HG03139 (cell line): Measurements from ENCODE around the gene PSG6.
"Not testable (repeated sequence)": the region's sequence is repeated elsewhere in the genome, so short reads cannot be mapped to it uniquely, and the experiment has no call there.

Source experiments
- ATAC-seq: cut with Tn5 transposase; IDR thresholded peaks from one replicate; pipeline ENCODE4 v1.9.1; 2021; ENCODE audit not compliant: unreplicated experiment

The PSG6 gene

DNA sequence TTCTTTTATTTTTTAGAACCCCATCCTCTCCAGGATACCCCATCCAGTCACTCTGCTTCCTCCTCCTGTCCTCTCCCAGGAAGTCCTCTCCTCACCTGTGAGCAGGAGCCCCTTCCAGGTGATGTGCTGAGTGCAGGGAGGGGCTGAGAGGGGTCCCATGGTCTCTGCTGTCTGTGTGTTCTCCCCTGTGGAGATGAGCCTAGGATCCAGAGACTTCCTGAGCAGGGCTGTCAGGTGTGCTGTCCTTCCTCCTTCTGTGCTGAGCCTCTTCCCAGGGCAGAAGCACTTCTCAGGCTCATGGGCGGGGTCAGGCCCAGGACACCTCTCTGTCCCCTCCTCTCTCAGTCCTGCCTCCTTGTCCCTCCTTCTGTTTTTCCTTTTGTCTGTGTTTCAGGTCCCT lies at the start of gene PSG6:
Gene PSG6, minus strand, starts transcription at position 261 of the 400 bp plus-strand sequence. Its CDS starts 102 bp downstream, at position 159.
- not testable (repeated sequence) for ATAC-seq

DNA sequence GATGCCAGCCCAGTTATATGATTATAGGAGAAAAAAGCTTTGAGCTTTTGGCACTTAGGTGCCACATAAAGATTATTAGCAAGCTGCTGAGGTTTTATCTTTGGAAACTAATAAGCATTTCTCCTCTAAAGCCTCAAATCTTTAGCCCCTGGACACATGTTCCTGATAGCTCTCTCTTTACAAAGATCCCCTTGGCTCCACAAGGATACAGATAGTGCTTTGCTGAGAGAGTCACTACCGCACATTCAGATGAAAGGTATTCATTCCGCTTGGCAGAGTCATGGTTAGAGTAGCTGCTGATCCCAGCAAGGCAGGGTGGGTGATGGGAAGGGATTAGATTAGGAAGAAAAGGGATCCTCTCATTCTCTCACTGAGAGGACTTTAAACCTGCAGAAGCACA lies 47.5 kb upstream of the PSG6 start:
- no peak for ATAC-seq

DNA sequence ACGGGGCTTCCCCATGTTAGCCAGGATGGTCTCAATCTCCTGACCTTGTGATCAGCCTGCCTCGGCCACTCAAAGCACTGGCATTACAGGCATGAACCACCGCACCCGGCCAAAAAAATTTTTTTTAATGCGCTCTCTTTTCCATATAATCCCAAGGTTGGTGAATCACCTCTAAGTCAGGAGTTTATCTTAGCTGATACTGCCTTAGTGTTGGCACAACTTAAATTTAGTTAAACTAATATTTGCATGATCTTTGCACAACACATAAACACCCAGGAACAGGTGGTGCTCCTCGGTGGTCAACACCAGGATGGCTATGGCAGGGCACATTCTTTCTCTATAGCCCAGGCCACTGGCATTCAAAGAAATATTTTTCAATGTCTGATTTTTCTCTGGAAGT lies 43.4 kb upstream of the PSG6 start:
- no peak for ATAC-seq

DNA sequence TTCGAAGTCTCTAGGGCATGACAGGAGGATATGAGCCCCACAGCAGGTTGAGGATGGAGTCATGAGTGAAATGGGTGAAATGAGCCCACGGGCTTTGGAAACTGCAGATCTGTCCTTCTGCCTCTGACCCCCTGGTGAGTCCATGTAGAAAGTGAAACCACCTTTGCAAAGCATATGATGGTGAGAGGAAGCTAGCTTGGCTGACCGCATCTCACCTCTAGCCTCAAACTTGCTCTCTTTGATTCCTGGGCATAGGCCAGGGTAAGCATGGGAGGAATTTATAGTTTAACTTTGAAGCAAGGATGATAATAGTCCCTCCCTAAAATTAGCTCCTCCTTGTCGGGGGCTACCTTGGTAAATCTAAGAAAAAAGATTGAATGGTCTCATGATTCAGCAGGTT lies 34.4 kb upstream of the PSG6 start:
- ATAC-seq: not testable (repeated sequence)

DNA sequence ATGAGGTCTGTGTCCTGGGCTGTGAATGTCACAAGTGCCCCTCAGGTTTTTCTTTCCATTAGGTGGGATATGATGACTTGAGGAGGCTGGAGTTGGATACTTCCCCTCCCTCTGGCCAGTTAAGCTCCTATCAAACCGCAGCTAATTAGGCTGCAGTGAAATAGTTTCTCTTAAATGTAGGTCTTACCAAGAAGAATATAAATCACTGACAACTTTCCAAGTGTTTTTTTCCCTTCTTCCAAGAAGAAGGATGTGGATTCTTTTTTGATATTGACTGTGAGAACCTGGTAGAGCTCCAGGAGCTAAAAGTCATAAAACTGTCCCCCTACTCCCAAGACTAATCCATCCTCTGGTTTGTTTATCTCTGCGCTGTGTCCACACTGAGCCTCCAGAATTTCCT lies 33.8 kb upstream of the PSG6 start:
- not testable (repeated sequence) for ATAC-seq

DNA sequence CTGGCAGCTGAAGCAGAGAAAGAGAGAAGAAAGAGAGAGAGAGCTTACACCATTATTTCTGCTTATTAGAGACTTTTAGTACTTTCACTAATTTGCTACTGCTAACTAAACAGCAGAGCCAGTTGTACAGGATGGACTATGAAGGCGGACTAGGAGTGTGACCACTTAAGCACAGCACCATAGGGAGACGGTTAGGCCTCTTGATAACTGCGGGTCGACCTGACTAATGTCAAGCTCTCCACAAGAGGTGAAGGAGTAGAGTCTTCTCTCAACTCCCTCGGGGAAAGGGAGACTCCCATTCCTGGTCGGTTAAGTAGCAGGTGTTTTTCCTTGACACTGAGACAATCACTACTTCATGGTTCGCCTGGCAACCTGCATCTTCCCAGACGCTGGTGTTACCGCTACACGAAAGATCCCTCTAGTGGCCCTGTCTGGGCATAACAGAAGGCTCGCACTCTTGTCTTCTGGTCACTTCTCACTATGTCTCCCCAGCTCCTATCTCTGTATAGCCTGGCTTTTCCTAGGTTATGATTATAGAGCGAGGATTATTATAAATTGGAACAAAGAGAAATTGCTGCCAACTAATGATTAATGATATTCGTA lies 24.6 kb upstream of the PSG6 start:
- ATAC-seq: no peak

DNA sequence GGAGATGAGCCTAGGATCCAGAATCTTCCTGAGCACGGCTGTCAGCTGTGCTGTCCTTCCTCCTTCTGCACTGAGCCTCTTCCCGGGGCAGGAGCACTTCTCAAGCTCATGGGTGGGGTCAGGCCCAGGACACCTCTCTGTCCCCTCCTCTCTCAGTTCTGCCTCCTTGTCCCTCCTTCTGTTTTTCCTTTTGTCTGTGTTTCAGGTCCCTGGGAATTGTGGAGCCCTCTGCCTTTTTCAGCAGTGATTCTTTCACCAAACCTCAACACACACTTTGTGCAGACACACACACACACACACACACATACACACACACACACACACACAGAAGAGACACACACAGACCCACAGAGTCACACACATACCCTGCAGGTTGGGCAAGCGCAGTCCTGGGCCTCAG lies 19.4 kb upstream of the PSG6 start, which contains the start of gene PSG7:
Gene PSG7, minus strand, starts transcription at position 101 of the 400 bp plus-strand sequence. CDS start 131 bp downstream, outside the sequence.
- not testable (repeated sequence) for ATAC-seq

DNA sequence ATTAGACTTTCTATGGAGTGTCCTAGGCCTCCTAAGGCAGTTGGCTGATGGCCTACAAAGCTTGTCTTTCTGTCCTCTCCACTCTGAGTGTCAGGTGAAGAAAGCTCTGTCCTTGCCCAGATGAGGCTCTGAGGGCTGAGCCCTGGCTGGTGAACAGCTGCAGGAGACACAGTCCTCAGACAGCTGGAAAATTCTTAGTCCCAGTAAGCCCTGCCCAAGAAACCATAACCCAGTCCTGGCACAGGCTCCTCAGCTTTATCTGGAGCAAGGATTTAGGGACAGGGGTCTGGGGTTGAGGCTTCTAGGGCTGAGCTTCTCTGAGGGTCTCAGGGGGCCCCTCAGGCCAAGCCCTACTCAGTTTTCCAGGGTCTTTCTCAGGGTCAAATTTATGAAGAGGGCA lies 17.0 kb upstream of the PSG6 start:
- not testable (repeated sequence) for ATAC-seq

DNA sequence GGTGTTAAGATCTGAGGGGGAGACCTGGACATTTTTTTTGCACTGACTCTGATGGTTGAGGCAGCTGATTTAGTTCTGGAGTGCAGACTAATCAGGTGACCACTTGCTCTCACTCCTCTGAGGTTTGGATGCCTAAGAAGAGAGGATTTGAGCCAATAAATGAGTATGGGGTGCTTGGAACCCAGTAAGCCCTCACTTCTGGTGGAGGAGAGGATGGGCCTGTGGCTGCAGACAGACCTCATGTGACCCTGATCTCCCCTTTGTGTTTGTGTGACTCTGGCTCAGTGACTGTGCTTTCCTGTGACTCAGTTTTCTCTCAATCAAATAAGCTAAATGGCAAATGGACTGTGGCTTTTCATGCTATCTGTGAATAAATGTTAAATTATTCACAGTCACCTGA lies 16.5 kb upstream of the PSG6 start:
- ATAC-seq: not testable (repeated sequence)

DNA sequence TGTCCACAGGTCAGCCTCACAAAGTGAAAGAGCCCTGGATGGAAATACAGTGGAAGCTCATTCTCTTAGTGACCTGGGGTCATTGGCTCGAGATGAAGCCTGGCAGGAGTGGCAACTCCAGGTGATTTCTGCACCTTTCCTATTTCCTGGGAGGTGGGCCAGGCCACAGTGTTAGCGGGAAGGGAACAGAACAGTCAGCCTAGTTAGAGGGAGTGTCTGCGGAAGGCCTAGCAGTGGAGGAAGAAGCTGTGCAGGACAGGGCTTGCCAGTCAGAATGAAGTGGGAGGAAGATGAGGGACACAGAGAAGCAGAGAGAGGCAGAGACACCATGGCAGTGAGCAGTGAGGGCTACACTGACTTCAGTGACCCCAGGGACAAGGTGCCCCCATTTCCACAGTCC lies 15.7 kb upstream of the PSG6 start:
- not testable (repeated sequence) for ATAC-seq

DNA sequence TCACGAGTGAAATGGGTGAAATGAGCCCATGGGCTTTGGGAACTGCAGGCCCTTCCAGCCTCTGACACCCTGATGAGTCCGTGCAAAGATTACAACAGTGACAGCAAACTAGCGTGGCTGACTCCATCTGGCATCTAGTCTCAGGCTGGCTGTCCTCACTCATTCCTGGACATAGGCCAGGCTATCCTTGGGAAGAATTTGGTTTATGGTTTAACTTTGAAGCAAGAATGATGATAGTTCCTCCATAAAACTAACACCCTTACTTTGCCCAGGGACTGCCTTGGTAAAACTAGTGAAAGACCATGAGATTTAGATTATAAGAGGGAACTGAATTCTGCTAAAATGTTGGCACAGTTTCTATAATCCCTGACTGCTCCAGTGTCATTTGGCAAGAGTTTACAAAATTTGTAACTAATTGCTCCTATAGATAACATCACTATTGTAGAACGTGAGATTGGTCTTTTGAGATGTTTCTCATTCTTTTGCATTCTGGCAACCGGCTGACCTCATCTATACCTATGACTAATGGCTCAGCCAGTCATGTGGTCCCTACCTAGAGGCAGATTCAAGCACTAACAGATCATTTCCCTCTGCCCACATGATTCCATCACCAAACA lies 14.9 kb upstream of the PSG6 start:
- not testable (repeated sequence) for ATAC-seq

DNA sequence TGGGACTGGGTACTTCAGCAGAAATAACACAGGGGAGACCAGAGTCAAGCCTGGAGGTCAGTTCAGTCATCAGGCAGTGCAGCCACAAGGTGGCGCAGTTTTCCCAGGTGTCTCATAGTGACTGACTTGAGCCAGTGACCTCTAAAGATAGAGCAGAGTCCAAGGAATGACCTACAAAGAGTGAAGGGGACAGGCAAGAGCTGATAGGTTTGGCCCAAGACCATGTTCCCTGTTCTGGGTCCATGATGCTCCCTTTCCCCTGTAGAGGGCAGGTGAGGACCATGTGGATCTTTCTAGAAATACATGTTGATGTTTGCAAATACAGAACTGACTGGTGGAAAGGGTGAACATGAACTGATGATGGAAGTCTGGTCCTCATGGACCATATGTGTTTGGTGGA lies 12.5 kb upstream of the PSG6 start:
- ATAC-seq: not testable (repeated sequence)

DNA sequence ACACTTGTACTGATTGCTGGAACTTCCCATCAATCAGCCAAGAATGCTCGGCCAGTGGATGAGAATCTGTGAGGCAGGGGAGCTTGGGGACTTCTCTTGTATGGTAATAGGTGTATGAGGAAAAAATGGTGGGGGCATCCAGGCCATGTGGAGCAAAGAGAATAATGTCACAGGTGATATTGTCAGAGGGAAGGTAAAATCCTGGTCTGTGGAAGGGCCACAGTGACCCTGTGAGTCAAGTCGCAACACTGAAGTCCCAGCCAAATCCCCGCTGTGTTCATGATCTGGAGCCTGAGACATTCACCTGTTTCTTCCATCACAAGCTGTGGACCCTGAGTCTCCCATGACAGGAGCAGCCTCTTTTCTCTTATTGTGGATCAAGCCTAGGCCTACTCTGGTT lies 11.2 kb upstream of the PSG6 start:
- no peak for ATAC-seq

DNA sequence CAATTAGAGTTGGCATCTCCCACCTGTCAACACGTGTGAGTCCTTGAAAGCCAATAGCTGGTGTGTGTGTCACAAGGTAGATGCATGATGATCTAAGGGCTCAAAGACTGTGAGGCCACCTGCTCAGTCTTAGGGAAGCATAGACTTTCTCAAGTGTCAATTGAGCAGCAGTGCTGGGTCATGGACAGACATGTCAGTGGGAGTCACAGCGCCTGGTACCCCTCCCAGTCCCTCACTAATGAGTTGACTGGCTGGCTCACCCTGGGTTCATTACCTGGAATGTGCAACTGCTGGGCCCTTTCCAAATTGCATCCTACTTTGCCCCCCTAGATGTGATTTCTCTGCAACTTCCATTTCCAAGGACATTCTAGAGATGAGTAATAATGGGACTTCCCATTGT lies 9.1 kb upstream of the PSG6 start:
- ATAC-seq: no peak

DNA sequence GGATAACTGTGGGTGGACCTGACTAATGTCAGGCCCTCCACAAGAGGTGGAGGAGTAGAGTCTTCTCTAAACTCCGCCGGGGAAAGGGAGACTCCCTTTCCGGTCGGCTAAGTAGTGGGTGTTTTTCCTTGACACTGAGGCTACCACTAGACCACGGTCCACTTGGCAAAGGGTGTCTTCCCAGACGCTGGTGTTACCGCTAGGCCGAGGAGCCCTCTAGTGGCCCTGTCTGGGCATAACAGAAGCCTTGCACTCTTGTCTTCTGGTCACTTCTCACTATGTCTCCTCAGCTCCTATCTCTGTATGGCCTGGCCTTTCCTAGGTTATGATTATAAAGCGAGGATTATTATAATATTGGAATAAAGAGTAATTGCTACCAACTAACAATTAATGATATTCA lies 5.4 kb upstream of the PSG6 start:
- not testable (repeated sequence) for ATAC-seq

DNA sequence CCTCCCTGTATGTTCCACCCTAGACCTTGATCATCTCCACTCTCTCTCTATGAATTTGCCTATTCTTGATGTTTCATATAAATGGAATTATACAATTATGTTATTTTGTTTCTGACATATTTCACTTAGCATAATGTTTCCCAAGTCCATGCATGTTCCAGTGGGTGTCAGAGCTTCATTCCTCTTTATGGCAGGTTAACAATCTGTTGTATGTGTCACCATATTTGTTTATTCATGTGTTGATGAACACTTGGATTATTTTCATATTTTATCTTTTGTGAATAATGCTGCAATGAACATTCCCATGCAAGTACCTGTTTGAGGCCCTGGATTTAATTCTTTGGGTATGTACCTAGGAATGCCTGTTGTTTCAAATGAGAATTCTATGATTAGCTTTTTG lies 3.3 kb upstream of the PSG6 start:
- ATAC-seq: not testable (repeated sequence)

DNA sequence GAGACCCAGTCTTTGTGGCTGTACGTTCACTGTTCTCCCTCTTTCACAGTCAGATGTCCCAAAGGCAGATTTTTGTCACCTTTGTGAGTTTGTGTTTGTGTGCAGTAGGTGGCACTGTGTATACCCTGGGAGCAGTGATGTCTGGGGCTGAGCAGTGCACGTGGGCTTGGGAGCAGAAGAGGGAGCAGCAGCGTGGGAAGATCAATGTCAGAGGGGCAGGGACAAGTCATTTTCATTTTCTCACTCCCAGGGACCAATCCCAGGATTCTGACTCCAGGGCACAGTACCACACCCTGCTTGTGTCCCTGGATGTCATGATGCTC lies 2.0 kb upstream of the PSG6 start:
- ATAC-seq: no peak

DNA sequence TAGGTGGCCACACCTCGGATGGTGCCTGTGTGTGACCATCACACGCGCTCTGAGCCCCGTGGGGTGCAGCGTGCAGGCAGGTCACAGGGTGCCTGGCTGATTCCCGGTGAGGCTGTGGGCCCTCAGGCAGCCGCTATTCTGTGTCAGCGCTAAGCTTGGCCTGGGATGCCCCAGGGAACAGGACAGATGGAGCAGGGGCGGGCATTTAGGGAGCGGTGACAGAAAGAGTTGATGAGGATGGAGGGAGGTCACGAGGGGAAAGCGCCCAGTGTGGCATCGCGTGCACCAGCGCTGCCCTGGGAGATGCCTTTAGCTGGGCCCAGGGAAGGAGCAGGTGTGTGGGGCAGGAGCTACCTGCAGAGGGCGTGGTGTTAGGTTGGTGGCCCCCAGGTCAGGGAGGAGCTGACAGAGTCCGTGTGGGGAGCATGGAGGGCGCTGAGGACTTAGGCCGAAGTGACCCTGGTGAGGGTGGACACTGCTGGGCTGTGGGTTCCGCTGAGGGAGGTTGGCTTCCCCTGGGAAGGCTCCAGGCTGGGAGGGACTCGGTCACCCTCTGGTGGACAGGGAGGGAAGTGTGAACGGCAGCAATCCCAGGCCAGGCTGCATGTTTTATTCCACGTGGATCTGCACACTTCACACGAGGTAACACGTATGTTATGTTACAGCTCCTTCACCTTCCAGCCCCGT lies 1.5 kb upstream of the PSG6 start:
- not testable (repeated sequence) for ATAC-seq

DNA sequence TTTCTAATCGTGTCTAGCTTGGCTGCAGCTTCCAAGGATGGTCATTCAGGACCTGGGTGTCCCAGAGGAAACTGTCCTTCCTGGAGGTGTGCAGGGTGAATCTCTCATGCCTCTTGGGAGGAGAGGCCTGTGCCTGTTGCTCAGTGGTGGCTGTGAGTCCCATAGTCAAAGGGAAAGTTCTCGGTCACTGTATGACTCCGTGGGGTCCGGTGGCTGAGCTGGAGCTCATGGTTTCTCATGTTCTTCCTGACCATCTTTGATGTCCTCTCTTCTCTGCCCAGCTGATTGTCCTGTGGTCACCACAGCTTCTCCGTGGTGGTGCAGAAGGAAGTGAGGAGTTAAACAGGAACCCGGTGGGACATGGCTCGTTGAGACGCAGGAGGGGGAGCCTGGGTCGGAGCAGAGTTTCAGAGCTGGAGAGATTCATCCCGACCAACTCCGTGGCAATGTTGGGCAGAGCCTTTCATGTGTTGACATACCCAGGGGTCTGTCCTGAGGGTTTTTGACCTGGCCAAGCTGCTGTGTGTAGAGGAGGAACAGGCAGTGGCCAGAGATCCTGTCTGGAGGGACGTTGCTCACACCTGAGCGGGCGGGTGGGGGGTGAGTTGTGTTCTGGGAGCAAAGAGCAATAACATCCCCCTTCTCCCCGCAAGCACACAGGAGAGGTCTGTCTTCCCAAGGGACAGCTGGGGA lies 829 bp upstream of the PSG6 start:
- ATAC-seq: not testable (repeated sequence)

DNA sequence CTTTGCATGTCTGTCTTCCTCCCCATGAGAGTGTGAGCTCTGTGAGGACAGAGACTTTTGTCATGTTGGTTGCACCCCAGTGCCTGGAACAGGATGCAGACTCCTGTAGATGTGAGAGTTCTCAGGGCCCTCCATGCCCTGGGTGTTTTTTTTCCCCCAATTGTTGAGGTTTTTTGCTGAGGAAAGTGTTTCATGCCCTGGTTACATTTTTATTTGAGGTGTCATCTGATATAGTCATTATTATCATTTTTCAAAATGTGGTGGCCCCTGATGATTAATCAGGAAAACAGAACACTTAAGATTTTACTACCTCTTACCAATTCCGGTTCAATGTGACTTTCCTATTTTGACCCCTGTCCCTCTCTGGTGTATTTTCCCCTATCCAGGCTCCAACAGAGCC lies 763 bp downstream of the PSG6 start:
- ATAC-seq: not testable (repeated sequence)

DNA sequence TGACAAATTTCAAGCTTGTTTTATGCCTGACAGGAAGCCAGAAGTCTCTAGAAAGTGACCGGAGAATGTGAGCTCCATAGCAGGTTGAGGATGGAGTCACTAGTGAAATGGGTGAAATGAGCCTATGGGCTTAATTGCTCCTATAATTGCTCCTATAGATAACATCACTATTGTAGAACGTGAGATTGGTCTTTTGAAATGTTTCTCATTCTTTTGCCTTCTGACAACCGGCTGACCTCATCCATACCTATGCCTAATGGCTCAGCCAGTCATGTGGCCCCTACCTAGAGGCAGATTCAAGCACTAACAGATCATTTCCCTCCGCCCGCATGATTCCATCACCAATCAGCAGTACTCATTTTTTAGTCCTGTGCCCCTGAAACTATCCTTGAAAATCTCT lies 4.2 kb downstream of the PSG6 start:
- not testable (repeated sequence) for ATAC-seq

DNA sequence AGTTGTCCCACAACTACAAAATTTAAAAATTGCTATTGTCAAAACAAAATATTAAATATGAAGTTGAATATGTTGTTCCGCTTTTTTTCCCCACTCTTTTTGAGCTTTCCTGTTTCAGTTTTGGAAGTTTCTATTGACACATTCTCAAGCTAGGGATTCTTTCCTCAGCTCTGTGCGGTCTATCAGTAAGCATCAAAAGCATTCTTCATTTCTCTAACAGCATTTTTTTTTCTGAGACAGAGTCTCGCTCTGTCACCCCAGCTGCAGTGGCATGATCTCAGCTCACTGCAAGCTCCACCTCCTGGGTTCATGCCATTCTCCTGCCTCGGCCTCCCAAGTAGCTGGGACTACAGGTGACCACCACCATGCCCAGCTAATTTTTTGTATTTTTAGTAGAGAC lies 4.8 kb downstream of the PSG6 start:
- ATAC-seq: not testable (repeated sequence)
